Endodermal cell (in vitro differentiated cells): ENCODE data around the gene MISP3. TPM values are rescaled to one million over a fixed set of nuclear protein-coding genes. Genes with fewer than 3 reads are reported as not detected.

Experiments
- DNase-seq: peaks from one replicate; pipeline ENCODE4 v3.0.0-alpha.2; 2017
- H3K27ac ChIP-seq: 2 replicates; pipeline ENCODE4 v1.5.1; 2013; ENCODE audit warnings: mild to moderate bottlenecking, low read depth, low read length, moderate library complexity
- H3K27me3 ChIP-seq: 2 replicates; pipeline ENCODE4 v1.6.1; 2013; ENCODE audit warnings: mild to moderate bottlenecking, low read length, moderate library complexity; ENCODE audit not compliant: insufficient read depth, control insufficient read depth, poor library complexity, severe bottlenecking
- H3K36me3 ChIP-seq: 2 replicates; pipeline ENCODE4 v1.7.0; 2013; ENCODE audit warnings: mild to moderate bottlenecking, low read length, moderate library complexity; ENCODE audit not compliant: control insufficient read depth, insufficient read depth
- H3K4me1 ChIP-seq: one replicate; pipeline ENCODE4 v1.7.0; 2013; ENCODE audit warnings: low read length; ENCODE audit not compliant: control insufficient read depth, insufficient read depth
- H3K4me3 ChIP-seq: 2 replicates; pipeline ENCODE4 v1.5.1; 2013; ENCODE audit warnings: mild to moderate bottlenecking, low read length, moderate library complexity
- H3K9ac ChIP-seq: 2 replicates; pipeline ENCODE4 v1.6.1; 2013; ENCODE audit warnings: mild to moderate bottlenecking, low read length, moderate library complexity; ENCODE audit not compliant: poor library complexity, severe bottlenecking; ENCODE audit errors: extremely low read depth
- H3K9me3 ChIP-seq: 2 replicates; pipeline ENCODE4 v1.6.1; 2013; ENCODE audit warnings: mild to moderate bottlenecking, low read length, moderate library complexity; ENCODE audit not compliant: control insufficient read depth
- H3K27ac Mint-ChIP-seq: 2 replicates; pipeline ENCODE4 v1.8.0; 2020; ENCODE audit warnings: mixed read lengths
- H3K27me3 Mint-ChIP-seq: 2 replicates; pipeline ENCODE4 v1.8.0; 2021; ENCODE audit warnings: mild to moderate bottlenecking, mixed read lengths; ENCODE audit not compliant: insufficient read depth
- H3K36me3 Mint-ChIP-seq: 2 replicates; pipeline ENCODE4 v1.8.0; 2020; ENCODE audit warnings: low read depth, mixed read lengths
- H3K4me1 Mint-ChIP-seq: 2 replicates; pipeline ENCODE4 v1.8.0; 2020; ENCODE audit warnings: mixed read lengths
- H3K4me3 Mint-ChIP-seq: 2 replicates; pipeline ENCODE4 v1.8.0; 2020; ENCODE audit warnings: mild to moderate bottlenecking, moderate library complexity, mixed read lengths
- H3K9me3 Mint-ChIP-seq: 2 replicates; pipeline ENCODE4 v1.8.0; 2020; ENCODE audit warnings: mild to moderate bottlenecking, mixed read lengths
- CTCF ChIP-seq: fragments of 200-600 bp; sonication (generic); conservative IDR thresholded peaks from 2 replicates; pipeline ENCODE4 v1.5.0; 2021; ENCODE audit warnings: antibody characterized with exemption, mild to moderate bottlenecking
- WGBS, 2 experiments: methylation state at CpG; one replicate each; pipeline versions ENCODE4 v1.1.5 to v1.1.7; 2013; ENCODE audit warnings: missing lambda C conversion rate in 2 of 2, mixed read lengths in 1 of 2; ENCODE audit not compliant: insufficient coverage in 1 of 2, insufficient read length in 1 of 2; 5-methylcytosine and 5-hydroxymethylcytosine counted together
- total RNA-seq, 2 donors: library from RNA; stranded (reverse); fragmentation: NEBNext Ultra II Directional in 1 of 2; extraction: Animal tissue kit (Norgen Biotek cat#: 25700) in 1 of 2; gene quantifications; 2 replicates in 1 of 2; 3 replicates in 1 of 2; pipeline ENCODE4 v1.2.1, GENCODE V29; 2021

The MISP3 gene
- total RNA-seq, 2 donors from 2014 or later: 0.73 to 1.4 TPM

GRCh38 chr19:14091081-14091812 is 18.7 kb downstream of the MISP3 start:
- H3K4me1 ChIP-seq: no peaks in the 10 kb centered on the region
- TF ChIP-seq CTCF: peak; percentile 39
- peak; percentile 77 for DNase-seq
- Mint-ChIP-seq H3K27me3 (peaks cover 22% of the 10 kb centered on the region), H3K27ac (peak overlapping the region; percentile 93), H3K9me3 (peaks cover 22% of the 10 kb centered on the region), H3K36me3 (peaks cover 32% of the 10 kb centered on the region), H3K4me1 (peaks cover 10% of the 10 kb centered on the region), H3K4me3 (peak overlapping the region; percentile 65)
- no peaks in the 10 kb centered on the region for H3K27me3 ChIP-seq
- H3K9me3 ChIP-seq: peaks cover 9% of the 10 kb centered on the region
- H3K36me3 ChIP-seq: peaks cover 20% of the 10 kb centered on the region
- peak overlapping the region; percentile 86 for H3K4me3 ChIP-seq
- peak overlapping the region; percentile 42 for H3K9ac ChIP-seq
- H3K27ac ChIP-seq: peak overlapping the region; percentile 49
- WGBS, 2 experiments: 0 to 1% methylated on average over 5 to 67 of the region's 72 CpGs

- Mint-ChIP-seq H3K27ac (peak overlapping the region; percentile 93), H3K36me3 (peaks cover 33% of the 10 kb centered on the region), H3K4me3 (peak overlapping the region; percentile 65), H3K27me3 (peaks cover 21% of the 10 kb centered on the region), H3K4me1 (peaks cover 10% of the 10 kb centered on the region), H3K9me3 (peaks cover 22% of the 10 kb centered on the region)
- H3K27me3 ChIP-seq: no peaks in the 10 kb centered on the region
- 40 to 41% methylated on average over 11 to 15 of the region's 15 CpGs for WGBS, 2 experiments
- no peak overlapping the region for H3K27ac ChIP-seq
- no peak for TF ChIP-seq CTCF
- peaks cover 9% of the 10 kb centered on the region for H3K9me3 ChIP-seq
- peak; percentile 68 for DNase-seq
- peaks cover 17% of the 10 kb centered on the region for H3K36me3 ChIP-seq
- peak overlapping the region; percentile 42 for H3K9ac ChIP-seq
- H3K4me3 ChIP-seq: peak overlapping the region; percentile 86
- H3K4me1 ChIP-seq: no peaks in the 10 kb centered on the region
Measured at GRCh38 chr19:14091813-14092462, 19.4 kb downstream of the MISP3 start.

GRCh38 chr19:14093117-14093823 is 20.7 kb downstream of the MISP3 start:
- Mint-ChIP-seq H3K9me3 (peaks cover 22% of the 10 kb centered on the region), H3K27ac (no peak overlapping the region), H3K27me3 (peaks cover 15% of the 10 kb centered on the region), H3K4me1 (peaks cover 10% of the 10 kb centered on the region), H3K36me3 (peaks cover 29% of the 10 kb centered on the region), H3K4me3 (no peak overlapping the region)
- Histone ChIP-seq H3K4me1 (no peaks in the 10 kb centered on the region), H3K27me3 (no peaks in the 10 kb centered on the region), H3K36me3 (peaks cover 12% of the 10 kb centered on the region), H3K27ac (no peak overlapping the region), H3K4me3 (no peak overlapping the region), H3K9me3 (peaks cover 9% of the 10 kb centered on the region), H3K9ac (no peak overlapping the region)
- TF ChIP-seq CTCF: no peak
- WGBS, 2 experiments: 97 to 98% methylated on average over 6 to 9 of the region's 9 CpGs
- no peak for DNase-seq
